H1 (cell line): ENCODE results near the gene STK26. TPM values are rescaled to one million over a fixed set of nuclear protein-coding genes. Genes with fewer than 3 reads are reported as not detected.

ENCODE experiments used
- CTCF ChIA-PET: fragments of 300-600 bp; sonication (Branson Sonifier 250); formaldehyde crosslinking; loops from one replicate; lab custom pipeline; 2021; ENCODE audit not compliant: partially characterized antibody; lab: Charles Lee
- POLR2A ChIA-PET: fragments of 300-600 bp; sonication (Branson Sonifier 250); formaldehyde crosslinking; loops from one replicate; lab custom pipeline; 2021; ENCODE audit warnings: inconsistent platforms; ENCODE audit not compliant: partially characterized antibody; lab: Charles Lee
- DNase-seq, 2 experiments: peaks; one replicate each; pipeline versions ENCODE4 v3.0.0 to v3.0.0-alpha.2; 2010 to 2022; ENCODE audit warnings: low spot score in 2 of 2, low read depth in 1 of 2, mixed read lengths in 1 of 2
- FAIRE-seq: peaks from 2 replicates; lab custom pipeline; 2011; peaks lifted over from hg19 to GRCh38; lab: Jason Lieb, UNC
- H2AFZ ChIP-seq: 2 replicates; pipeline ENCODE4 v1.8.1; 2012; ENCODE audit warnings: low read length, inconsistent platforms
- H2AK5ac ChIP-seq: 2 replicates; pipeline ENCODE4 v1.6.1; 2013; ENCODE audit warnings: low read depth, low read length
- H2BK120ac ChIP-seq: replicated peaks from 2 replicates; pipeline ENCODE3; 2013; ENCODE audit warnings: low read depth, low read length, inconsistent platforms
- H2BK12ac ChIP-seq: 2 replicates; pipeline ENCODE4 v1.6.1; 2013; ENCODE audit warnings: low read depth, low read length
- H2BK15ac ChIP-seq: 2 replicates; pipeline ENCODE4 v1.6.1; 2013; ENCODE audit warnings: low read length
- H2BK20ac ChIP-seq: 2 replicates; pipeline ENCODE4 v1.6.1; 2013; ENCODE audit warnings: low read length
- H2BK5ac ChIP-seq: 2 replicates; pipeline ENCODE4 v1.6.1; 2013; ENCODE audit warnings: low read depth, low read length
- H3K14ac ChIP-seq: 2 replicates; pipeline ENCODE4 v1.6.1; 2013; ENCODE audit warnings: inconsistent platforms; ENCODE audit not compliant: insufficient read length
- H3K18ac ChIP-seq: 2 replicates; pipeline ENCODE4 v1.6.1; 2013; ENCODE audit warnings: low read length; ENCODE audit errors: extremely low read depth
- H3K23ac ChIP-seq: 2 replicates; pipeline ENCODE4 v1.6.1; 2013; ENCODE audit warnings: inconsistent platforms; ENCODE audit not compliant: insufficient read length
- H3K23me2 ChIP-seq: 2 replicates; pipeline ENCODE4 v1.6.1; 2013; ENCODE audit warnings: low read depth, low read length
- H3K27ac ChIP-seq: 2 replicates; pipeline ENCODE4 v1.6.1; 2011; ENCODE audit warnings: low read depth, low read length, inconsistent platforms
- H3K27me3 ChIP-seq, 4 experiments: replicated peaks in 1 of 4; 1 replicate in 1 of 4; 2 replicates in 3 of 4; pipeline versions ENCODE4 v1.6.1 to v1.8.1; 2011 to 2013; ENCODE audit warnings: low read length in 3 of 4, mild to moderate bottlenecking in 3 of 4, inconsistent platforms in 2 of 4, mixed read lengths in 2 of 4, moderate library complexity in 1 of 4; ENCODE audit not compliant: control insufficient read depth in 3 of 4, insufficient read depth in 3 of 4; ENCODE audit errors: extremely low read depth in 1 of 4
- H3K36me3 ChIP-seq, 4 experiments: 2 replicates each; pipeline versions ENCODE4 v1.6.1 to v1.8.1; 2011 to 2013; ENCODE audit warnings: mild to moderate bottlenecking in 4 of 4, low read length in 3 of 4, moderate library complexity in 2 of 4, control low read depth in 1 of 4, inconsistent platforms in 1 of 4; ENCODE audit not compliant: insufficient read depth in 4 of 4, control insufficient read depth in 2 of 4
- H3K4ac ChIP-seq: replicated peaks from 2 replicates; pipeline ENCODE3; 2013; ENCODE audit warnings: low read length, low read depth, mixed read lengths, inconsistent platforms; ENCODE audit not compliant: insufficient read length
- H3K4me1 ChIP-seq, 4 experiments: replicated peaks in 1 of 4; 1 replicate in 1 of 4; 2 replicates in 3 of 4; pipeline versions ENCODE4 v1.6.1 to v1.8.1; 2011 to 2013; ENCODE audit warnings: low read length in 3 of 4, inconsistent platforms in 2 of 4, mixed read lengths in 1 of 4; ENCODE audit not compliant: insufficient read depth in 4 of 4, control insufficient read depth in 3 of 4
- H3K4me2 ChIP-seq, 2 experiments: 2 replicates each; pipeline versions ENCODE4 v1.6.1 to v1.8.1; 2011 to 2013; ENCODE audit warnings: low read depth in 2 of 2, low read length in 2 of 2, control low read depth in 1 of 2, inconsistent platforms in 1 of 2, mild to moderate bottlenecking in 1 of 2; ENCODE audit not compliant: insufficient read depth in 1 of 2
- H3K4me3 ChIP-seq, 4 experiments: fragments of 200-600, 300-600 bp in 1 of 4; sonication (generic), shearing (Covaris generic), sonication (Bioruptor Twin) in 1 of 4; 2 replicates each; pipeline versions ENCODE4 v1.5.1 to v1.8.1; 2011 to 2016; ENCODE audit warnings: low read length in 4 of 4, low read depth in 3 of 4, control low read depth in 2 of 4, inconsistent platforms in 2 of 4, mild to moderate bottlenecking in 2 of 4, mixed read lengths in 1 of 4, moderate library complexity in 1 of 4; ENCODE audit not compliant: insufficient read depth in 2 of 4; ENCODE audit errors: extremely low read depth in 1 of 4
- H3K56ac ChIP-seq: replicated peaks from 2 replicates; pipeline ENCODE3; 2013; ENCODE audit warnings: low read depth, mild to moderate bottlenecking, mixed read lengths, low read length, inconsistent platforms; ENCODE audit not compliant: insufficient read length
- H3K79me1 ChIP-seq: 2 replicates; pipeline ENCODE4 v1.6.1; 2013; ENCODE audit warnings: low read depth, low read length, control low read depth
- H3K79me2 ChIP-seq, 2 experiments: 2 replicates each; pipeline versions ENCODE4 v1.6.1 to v1.8.1; 2012 to 2013; ENCODE audit warnings: low read length in 2 of 2, mild to moderate bottlenecking in 2 of 2, inconsistent platforms in 1 of 2; ENCODE audit not compliant: insufficient read depth in 2 of 2, control insufficient read depth in 1 of 2
- H3K9ac ChIP-seq, 4 experiments: replicated peaks in 1 of 4; 1 replicate in 1 of 4; 2 replicates in 3 of 4; pipeline versions ENCODE4 v1.6.1 to v1.8.1; 2011 to 2013; ENCODE audit warnings: low read depth in 3 of 4, low read length in 3 of 4, control low read depth in 2 of 4, mild to moderate bottlenecking in 2 of 4, moderate library complexity in 2 of 4, inconsistent platforms in 1 of 4; ENCODE audit errors: extremely low read depth in 1 of 4
- H3K9me3 ChIP-seq, 2 experiments: 2 replicates each; pipeline versions ENCODE4 v1.6.1 to v1.8.1; 2012 to 2013; ENCODE audit warnings: mild to moderate bottlenecking in 2 of 2, moderate library complexity in 2 of 2, control low read depth in 1 of 2, inconsistent platforms in 1 of 2, low read depth in 1 of 2, low read length in 1 of 2, mixed read lengths in 1 of 2; ENCODE audit not compliant: insufficient read depth in 2 of 2
- H4K20me1 ChIP-seq, 2 experiments: replicated peaks in 1 of 2; 2 replicates each; pipeline versions ENCODE3 to v1.8.1; 2011 to 2013; ENCODE audit warnings: inconsistent platforms in 2 of 2, low read length in 2 of 2, mild to moderate bottlenecking in 1 of 2; ENCODE audit not compliant: insufficient read depth in 2 of 2, control insufficient read depth in 1 of 2
- H4K5ac ChIP-seq: 2 replicates; pipeline ENCODE4 v1.6.1; 2013; ENCODE audit warnings: low read length, low read depth, mixed read lengths, inconsistent platforms; ENCODE audit not compliant: insufficient read length
- H4K8ac ChIP-seq: 2 replicates; pipeline ENCODE4 v1.8.0; 2013; ENCODE audit warnings: mild to moderate bottlenecking, moderate library complexity, low read length, inconsistent platforms; ENCODE audit not compliant: insufficient read depth; ENCODE audit errors: extremely low read depth
- H4K91ac ChIP-seq: replicated peaks from 2 replicates; pipeline ENCODE3; 2013; ENCODE audit warnings: low read length, mixed read lengths, inconsistent platforms; ENCODE audit not compliant: insufficient read length
- ASH2L ChIP-seq: fragments of 200-600, 300-600 bp; sonication (generic); IDR thresholded peaks from one replicate; pipeline ENCODE4 v1.7.1; 2017; ENCODE audit warnings: low read length
- ATF3 ChIP-seq: IDR thresholded peaks from 2 replicates; pipeline ENCODE4 v1.6.1; 2011; ENCODE audit warnings: low read depth, mild to moderate bottlenecking, low read length; ENCODE audit not compliant: insufficient read depth
- BACH1 ChIP-seq: IDR thresholded peaks from 2 replicates; pipeline ENCODE4 v1.6.1; 2012; ENCODE audit warnings: low read length, improper control_type of control experiment
- JUN ChIP-seq: IDR thresholded peaks from 2 replicates; pipeline ENCODE4 v1.6.1; 2011; ENCODE audit warnings: low read depth, mild to moderate bottlenecking, improper control_type of control experiment, low read length
- MAFK ChIP-seq: IDR thresholded peaks from 2 replicates; pipeline ENCODE4 v1.6.1; 2012; ENCODE audit warnings: low read depth, mild to moderate bottlenecking, improper control_type of control experiment, low read length
- NANOG ChIP-seq: IDR thresholded peaks from 2 replicates; pipeline ENCODE4 v1.6.1; 2011; ENCODE audit warnings: low read length, low read depth, mild to moderate bottlenecking, inconsistent platforms; ENCODE audit not compliant: insufficient read depth, poor library complexity, severe bottlenecking
- SAP30 ChIP-seq: fragments of 300-600 bp; sonication (generic); IDR thresholded peaks from 2 replicates; pipeline ENCODE4 v1.7.1; 2012; ENCODE audit warnings: low read length, moderate library complexity, mild to moderate bottlenecking, inconsistent platforms; ENCODE audit not compliant: insufficient read depth, insufficient replicate concordance
- SIRT6 ChIP-seq: IDR thresholded peaks from one replicate; pipeline ENCODE4 v1.7.1; 2012; ENCODE audit warnings: low read length, inconsistent platforms
- TAF7 ChIP-seq: optimal IDR thresholded peaks from 2 replicates; pipeline ENCODE3; 2011; ENCODE audit warnings: low read depth, mild to moderate bottlenecking, inconsistent platforms, low read length, moderate library complexity, borderline replicate concordance
- WGBS, 2 experiments: shearing (Covaris generic) in 1 of 2; methylation state at CpG; one replicate each; pipeline versions ENCODE4 v1.1.6 to v1.1.7; 2013 to 2015; ENCODE audit warnings: low lambda C conversion rate in 2 of 2, mixed read lengths in 2 of 2, inconsistent platforms in 1 of 2, low coverage in 1 of 2, missing lambda C conversion rate in 1 of 2; ENCODE audit not compliant: insufficient replicate concordance in 2 of 2, insufficient coverage in 1 of 2, insufficient read length in 1 of 2; ENCODE audit errors: extremely low coverage in 1 of 2, missing lambda C conversion rate in 1 of 2; 5-methylcytosine and 5-hydroxymethylcytosine counted together
- polyA plus RNA-seq, 7 experiments: library from polyadenylated mRNA; depleted of rRNA in 3 of 7; stranded (reverse) in 5 of 7; unstranded in 2 of 7; fragments of >200 nt in 5 of 7; fragments of 200-250 nt in 2 of 7; gene quantifications; 1 replicate in 5 of 7; 2 replicates in 1 of 7; 4 replicates in 1 of 7; pipeline versions ENCODE4 v1.2.1 to v1.2.3, GENCODE V29; 2011 to 2013; ENCODE audit warnings: missing spikeins in 2 of 7, mixed read lengths in 2 of 7
- total RNA-seq: library from RNA; stranded (reverse); fragmentation: NEBNext Ultra II Directional; extraction: Animal tissue kit (Norgen Biotek cat#: 25700); gene quantifications from 2 replicates; pipeline ENCODE4 v1.2.1, GENCODE V29; 2021

The STK26 gene
- total and polyA plus RNA-seq, 2 of the 8 experiments (the other 6 are each of a cell fraction or from before 2014, with no cell fraction given), result 24.2 to 98.2 TPM

GRCh38 chrX:132041015-132041414, 17.9 kb downstream of the STK26 start:
- Histone ChIP-seq H3K56ac (no peak overlapping the region), H3K4me3 (no peak overlapping the region), H3K4me1 (peaks cover 2 to 14% (median 7%) of the 10 kb centered on the region in 4 experiments; a peak in 4 of 7 replicates), H3K36me3 (no peaks in the 10 kb centered on the region), H4K91ac (no peak overlapping the region), H4K20me1 (peaks cover 0 to 2% of the 10 kb centered on the region in 2 experiments), H3K9me3 (no peaks in the 10 kb centered on the region), H2BK20ac (no peak overlapping the region), H3K27me3 (no peaks in the 10 kb centered on the region), H3K23ac (no peak overlapping the region), H2BK120ac (no peak overlapping the region), H2BK12ac (no peak overlapping the region), H3K79me1 (no peaks in the 10 kb centered on the region), H3K27ac (no peak overlapping the region), H3K23me2 (no peaks in the 10 kb centered on the region), H3K79me2 (peaks cover 0 to 94% of the 10 kb centered on the region in 2 experiments; a peak in 2 of 4 replicates), H2BK5ac (no peak overlapping the region), H3K4ac (no peak overlapping the region), H2AK5ac (no peak overlapping the region), H2AFZ (no peak overlapping the region), H4K8ac (no peak overlapping the region), H3K9ac (no peak overlapping the region), H3K14ac (no peak overlapping the region), H3K18ac (no peak overlapping the region), H3K4me2 (no peak overlapping the region), H4K5ac (no peak overlapping the region), H2BK15ac (no peak overlapping the region)
- FAIRE-seq (no peak), DNase-seq (no peak)
- ChIA-PET CTCF (no interaction called here), POLR2A (interaction anchor here (1.8 kb wide), 1 partner anchor 18 kb away, joined by 9 read pairs; the partner anchor contains the start of gene STK26)
- WGBS, 2 experiments, result 60% methylated on average over 4 of the region's 4 CpGs; no CpG with 5 or more reads in 1 of the 2 experiments
- no peak for TF ChIP-seq SAP30
- no peak for TF ChIP-seq SIRT6
- TF ChIP-seq BACH1, result no peak
- TF ChIP-seq MAFK, result no peak
- TF ChIP-seq ASH2L, result no peak
- no peak for TF ChIP-seq ATF3
- TF ChIP-seq NANOG, result no peak
- TF ChIP-seq TAF7, result no peak
- no peak for TF ChIP-seq JUN
- TF ChIP-seq, all 59 proteins: peak for 0
